Liver (tissue), 2 donors: ENCODE measurements around the gene DVL1.

ENCODE experiments used
- GABPA ChIP-seq, 2 donors: IDR thresholded peaks in 1 of 2; conservative IDR thresholded peaks in 1 of 2; 2 replicates each; pipeline ENCODE4 v1.6.1; 2016; ENCODE audit warnings: antibody characterized with exemption in 2 of 2, mild to moderate bottlenecking in 1 of 2, moderate library complexity in 1 of 2
- TAF1 ChIP-seq: conservative IDR thresholded peaks from 2 replicates; pipeline ENCODE4 v1.6.1; 2016; ENCODE audit warnings: antibody characterized with exemption, mild to moderate bottlenecking
- donor health status: healthy.

GRCh38 chr1:1340185-1340584, 9.0 kb downstream of the DVL1 start:
- TF ChIP-seq GABPA (IDR thresholded peaks at IDR 0.05 in 1 of 2, conservative IDR thresholded peaks at IDR 0.05 in 1 of 2) (no peak), TAF1 (no peak)
